HAP-1 (cell line): Measurements from ENCODE around the gene MT2A.
A peak's percentile ranks its signal among the peaks of the same experiment; 100 is the strongest.

Experiments used
- DNase-seq, 2 experiments: peaks; one replicate each; pipeline ENCODE4 v3.0.0-alpha.2; 2016 to 2020; ENCODE audit warnings: low spot score in 2 of 2
- H3K27me3 ChIP-seq: fragments of 250-450 bp; sonication (Bioruptor Pico); 2 replicates; pipeline ENCODE4 v1.5.1; 2020; ENCODE audit warnings: low read depth, mild to moderate bottlenecking, moderate library complexity
- H3K36me3 ChIP-seq: fragments of 250-450 bp; sonication (Bioruptor Pico); replicated peaks from 2 replicates; pipeline ENCODE4 v1.5.1; 2020; ENCODE audit warnings: mild to moderate bottlenecking
- H3K4me1 ChIP-seq: fragments of 250-450 bp; sonication (Bioruptor Pico); 2 replicates; pipeline ENCODE4 v1.5.1; 2020; ENCODE audit warnings: mild to moderate bottlenecking
- H3K4me3 ChIP-seq: fragments of 250-450 bp; sonication (Bioruptor Pico); 2 replicates; pipeline ENCODE4 v1.5.1; 2020; ENCODE audit warnings: mild to moderate bottlenecking, moderate library complexity
- H3K9me3 ChIP-seq: fragments of 250-450 bp; sonication (Bioruptor Pico); 2 replicates; pipeline ENCODE4 v1.5.1; 2020; ENCODE audit warnings: mild to moderate bottlenecking, moderate library complexity
- in situ Hi-C: fragments of 300-500 bp; cut with MboI; formaldehyde crosslinking; loops from 3 replicates; pipeline ENCODE4 v1.14.3; 2020; ENCODE audit warnings: low sequenced_read_pairs, inconsistent platforms, mixed read lengths

MT2A gene

DNA sequence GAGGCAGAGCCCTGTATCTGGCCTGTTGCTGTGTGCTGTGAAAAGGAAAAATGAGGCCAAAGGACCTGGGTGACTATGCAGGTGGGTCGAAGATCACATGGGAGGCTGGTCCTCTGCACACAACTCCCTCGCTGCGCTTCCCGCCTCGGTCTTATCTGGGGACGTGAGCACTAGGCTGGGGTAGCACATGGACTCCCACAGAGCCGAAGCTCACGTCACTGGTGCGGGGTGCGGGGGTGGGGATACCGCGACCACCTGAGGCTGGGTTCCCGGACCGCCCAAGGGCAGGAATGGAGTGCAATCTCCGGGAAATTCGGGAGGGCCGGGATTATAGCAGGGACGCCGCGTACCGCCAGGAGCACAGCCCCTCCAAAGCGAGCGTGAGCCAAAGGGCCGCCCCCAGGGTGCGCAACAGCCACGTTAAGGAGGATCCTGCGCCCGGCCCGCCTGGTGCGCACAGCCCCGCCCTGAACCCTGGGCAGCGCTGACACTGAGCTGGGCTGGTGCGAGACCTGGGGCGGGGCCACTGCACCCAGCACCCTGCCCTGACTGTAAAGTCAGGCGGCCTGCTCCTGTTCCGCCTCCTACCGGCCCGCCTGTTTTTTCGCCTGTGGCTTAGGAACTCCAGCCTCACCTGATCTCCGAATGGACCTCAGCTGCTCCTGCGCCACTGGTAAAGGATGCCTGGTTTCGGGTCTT lies 34.8 kb downstream of the MT2A start:
- Histone ChIP-seq H3K9me3 (no peaks in the 10 kb centered on the region), H3K4me3 (no peak overlapping the region), H3K27me3 (no peaks in the 10 kb centered on the region), H3K4me1 (no peaks in the 10 kb centered on the region), H3K36me3 (no peaks in the 10 kb centered on the region)
- in situ Hi-C loops: no loop called here
- DNase-seq: no peak

DNA sequence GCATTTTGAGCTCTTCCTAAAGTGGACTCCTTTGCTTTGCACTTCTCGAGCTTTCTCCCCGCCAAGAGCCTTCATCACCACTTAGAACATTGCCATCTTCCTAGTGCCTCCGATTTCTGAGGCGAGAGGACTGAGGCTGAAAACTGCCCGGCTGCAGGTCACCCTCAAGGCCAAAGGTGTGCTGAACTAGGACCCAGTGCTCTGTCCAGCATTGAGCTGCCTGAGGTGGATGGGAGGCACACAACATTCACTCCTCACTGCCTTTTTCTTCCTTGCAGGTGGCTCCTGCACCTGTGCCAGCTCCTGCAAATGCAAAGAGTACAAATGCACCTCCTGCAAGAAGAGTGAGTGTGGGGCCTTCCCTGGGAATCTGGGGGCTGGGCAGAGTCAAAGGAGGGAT lies 35.4 kb downstream of the MT2A start:
- Histone ChIP-seq H3K9me3 (no peaks in the 10 kb centered on the region), H3K27me3 (no peaks in the 10 kb centered on the region), H3K36me3 (no peaks in the 10 kb centered on the region), H3K4me3 (no peak overlapping the region), H3K4me1 (no peaks in the 10 kb centered on the region)
- in situ Hi-C loops: no loop called here
- DNase-seq: no peak

DNA sequence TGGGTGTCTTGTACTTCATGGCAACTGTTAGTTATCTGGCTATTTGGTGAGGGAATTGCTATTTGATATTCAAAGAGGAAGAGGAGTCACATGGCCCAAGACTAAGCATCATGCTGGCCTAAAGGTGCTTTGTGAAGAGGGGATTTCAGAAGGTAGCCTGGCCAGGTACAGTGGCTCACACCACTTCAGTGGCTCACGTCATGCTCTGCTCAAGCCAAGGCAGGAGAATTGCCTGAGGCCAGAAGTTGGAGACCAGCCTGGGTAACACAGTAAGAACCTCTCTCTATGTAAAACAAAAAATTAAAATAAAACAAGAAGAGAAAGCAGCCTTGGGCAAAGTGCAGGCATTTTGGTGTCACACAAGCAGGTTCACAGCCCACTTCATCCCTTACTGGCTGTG lies 36.9 kb downstream of the MT2A start:
- in situ Hi-C loops: no loop called here
- no peaks in the 10 kb centered on the region for H3K36me3 ChIP-seq
- no peak overlapping the region for H3K4me3 ChIP-seq
- peaks cover 14% of the 10 kb centered on the region for H3K4me1 ChIP-seq
- DNase-seq: no peak
- no peaks in the 10 kb centered on the region for H3K27me3 ChIP-seq
- no peaks in the 10 kb centered on the region for H3K9me3 ChIP-seq

DNA sequence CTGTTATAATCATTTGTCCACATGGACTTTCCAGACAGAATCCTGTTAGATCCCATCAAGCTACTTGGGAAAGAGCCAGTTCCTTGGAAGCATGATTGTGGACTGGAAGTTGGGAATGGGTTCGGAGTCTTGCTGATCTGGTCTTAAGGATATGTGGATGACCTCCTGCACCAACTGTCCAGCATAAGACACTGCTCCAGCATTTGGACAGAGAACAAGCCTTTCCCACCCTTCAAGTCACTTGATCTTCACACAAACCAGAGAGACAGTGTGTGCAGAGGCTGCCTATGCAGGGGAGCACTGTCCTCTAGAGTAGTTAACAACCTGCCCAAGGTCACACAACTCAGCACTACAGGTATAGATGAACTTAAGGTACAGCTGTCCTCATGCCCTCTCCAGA lies 37.5 kb downstream of the MT2A start:
- no peaks in the 10 kb centered on the region for H3K36me3 ChIP-seq
- no peak overlapping the region for H3K4me3 ChIP-seq
- H3K4me1 ChIP-seq: peaks cover 14% of the 10 kb centered on the region
- DNase-seq: no peak
- no peaks in the 10 kb centered on the region for H3K9me3 ChIP-seq
- H3K27me3 ChIP-seq: no peaks in the 10 kb centered on the region
- in situ Hi-C loops: no loop called here

DNA sequence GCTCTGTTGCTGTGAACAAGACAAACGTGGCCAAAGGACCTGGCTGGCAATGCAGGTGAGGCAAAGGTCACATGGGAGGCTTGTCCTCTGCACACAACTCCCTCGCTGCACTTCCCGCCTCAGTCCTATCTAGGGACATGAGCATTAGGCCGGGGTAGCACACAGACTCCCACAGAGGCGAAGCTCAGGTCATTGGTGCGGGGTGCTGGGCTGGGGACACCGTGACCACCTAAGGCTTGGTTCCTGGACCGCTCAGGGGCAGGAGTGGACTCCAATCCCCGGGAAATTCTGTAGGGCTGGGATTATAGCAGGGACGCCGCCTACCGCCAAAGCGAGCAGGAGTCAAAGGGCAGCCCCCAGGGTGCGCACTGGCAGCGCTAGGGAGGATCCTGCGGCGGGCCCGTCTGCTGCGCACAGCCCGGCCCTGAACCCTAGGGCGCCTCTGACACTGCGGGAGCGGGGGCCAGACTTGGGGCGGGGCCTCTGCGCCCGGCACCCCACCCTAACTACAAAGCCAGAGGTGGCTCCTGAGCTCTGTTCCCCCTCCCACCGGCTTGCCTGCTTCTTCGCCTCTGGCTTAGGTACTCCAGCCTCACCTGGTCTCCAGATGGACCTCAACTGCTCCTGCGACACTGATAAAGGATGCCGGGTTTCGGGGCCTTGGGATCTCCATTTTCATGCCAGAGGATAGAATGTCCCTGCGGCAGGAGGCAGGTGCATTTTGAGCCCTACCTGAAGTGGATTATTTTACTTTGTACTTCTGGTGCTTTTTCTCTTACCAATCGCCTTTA lies 39.5 kb downstream of the MT2A start:
- Histone ChIP-seq H3K4me3 (no peak overlapping the region), H3K9me3 (no peaks in the 10 kb centered on the region), H3K4me1 (peaks cover 14% of the 10 kb centered on the region), H3K27me3 (no peaks in the 10 kb centered on the region), H3K36me3 (no peaks in the 10 kb centered on the region)
- no peak for DNase-seq
- in situ Hi-C loops: no loop called here

DNA sequence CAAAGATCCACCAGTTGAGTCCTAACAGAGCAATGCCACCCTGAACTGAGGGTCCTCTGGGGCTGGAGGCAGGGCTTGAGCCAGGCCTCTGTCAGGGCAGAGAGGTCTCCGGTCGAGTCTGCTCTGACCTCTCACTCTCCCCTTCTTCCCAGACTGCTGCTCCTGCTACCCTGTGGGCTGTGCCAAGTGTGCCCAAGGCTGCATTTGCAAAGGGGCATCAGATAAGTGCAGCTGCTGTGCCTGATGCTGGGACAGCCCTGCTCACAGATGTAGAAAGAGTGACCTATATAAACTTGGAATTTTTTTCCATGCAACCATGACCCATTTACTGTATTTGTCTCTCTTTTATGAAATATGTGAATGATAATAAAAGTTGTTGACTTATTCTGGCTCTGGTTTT lies 40.9 kb downstream of the MT2A start:
- Histone ChIP-seq H3K27me3 (no peaks in the 10 kb centered on the region), H3K4me3 (no peak overlapping the region), H3K4me1 (peaks cover 14% of the 10 kb centered on the region), H3K36me3 (no peaks in the 10 kb centered on the region), H3K9me3 (no peaks in the 10 kb centered on the region)
- no peak for DNase-seq
- in situ Hi-C loops: no loop called here

DNA sequence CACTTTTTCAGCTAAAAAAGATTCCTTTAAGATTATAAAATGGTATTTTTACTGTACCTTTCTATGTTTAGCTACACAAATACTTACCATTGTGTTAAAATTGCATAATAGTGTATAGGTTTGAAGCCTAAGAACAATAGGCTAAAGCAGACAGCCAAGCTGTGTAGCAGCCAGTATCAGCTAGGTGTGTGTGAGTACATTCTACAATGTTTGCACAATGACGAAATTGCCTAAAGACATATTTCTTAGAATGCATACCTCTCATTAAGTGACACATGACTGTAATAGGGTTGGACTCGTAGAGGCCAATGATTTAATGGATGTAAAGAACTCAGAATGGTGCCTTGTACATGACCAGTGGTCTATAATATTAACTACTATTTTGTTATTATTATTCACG lies 41.4 kb downstream of the MT2A start:
- in situ Hi-C loops: no loop called here
- no peak overlapping the region for H3K4me3 ChIP-seq
- H3K27me3 ChIP-seq: no peaks in the 10 kb centered on the region
- H3K4me1 ChIP-seq: peaks cover 14% of the 10 kb centered on the region
- H3K36me3 ChIP-seq: no peaks in the 10 kb centered on the region
- DNase-seq: peak in 1 of 2 experiments; percentile 25
- no peaks in the 10 kb centered on the region for H3K9me3 ChIP-seq

DNA sequence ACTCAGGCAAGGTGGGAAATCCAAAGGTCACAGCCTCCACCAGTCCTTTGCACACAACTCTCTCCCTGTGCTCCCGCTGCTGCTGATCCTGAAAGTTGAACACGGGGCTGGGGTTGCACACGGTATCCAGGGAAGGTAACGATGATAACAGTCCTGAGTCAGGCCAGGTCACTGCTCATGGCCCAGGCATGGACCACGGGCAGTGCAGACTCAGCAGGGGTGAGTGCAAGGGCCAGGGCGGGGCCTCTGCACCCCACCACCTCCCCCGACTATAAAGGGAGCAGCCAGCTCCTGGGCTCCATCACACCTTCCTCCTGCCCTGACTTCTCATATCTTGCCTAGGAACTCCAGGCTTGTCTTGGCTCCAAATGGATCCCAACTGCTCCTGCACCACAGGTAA lies 43.2 kb downstream of the MT2A start, which contains the start of gene MT1B:
Gene MT1B, plus strand, starts transcription at position 301 of the 400 bp plus-strand sequence. Its CDS starts 68 bp downstream, at position 369.
- no peak for DNase-seq
- in situ Hi-C loops: no loop called here
- H3K4me1 ChIP-seq: peaks cover 14% of the 10 kb centered on the region
- no peaks in the 10 kb centered on the region for H3K9me3 ChIP-seq
- no peaks in the 10 kb centered on the region for H3K36me3 ChIP-seq
- no peaks in the 10 kb centered on the region for H3K27me3 ChIP-seq
- no peak within 1 kb of the TSS for H3K4me3 ChIP-seq

DNA sequence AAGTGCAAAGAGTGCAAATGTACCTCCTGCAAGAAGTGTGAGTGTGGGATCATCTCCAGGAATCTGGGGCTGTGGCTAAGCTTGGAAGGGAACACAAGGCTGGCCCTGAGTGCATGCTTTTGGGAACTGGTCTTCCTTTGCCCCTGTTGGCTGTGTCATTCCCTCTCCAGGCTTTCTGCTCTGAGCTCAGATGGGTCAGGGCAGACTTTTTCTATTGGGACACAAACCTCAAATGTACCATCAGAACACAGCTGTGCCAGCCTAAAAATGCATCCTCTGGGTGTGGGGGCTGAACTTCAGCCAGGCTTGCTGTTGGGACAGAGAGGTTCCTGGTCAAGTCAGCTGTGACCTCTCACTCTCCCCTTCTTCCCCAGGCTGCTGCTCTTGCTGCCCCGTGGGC lies 44.2 kb downstream of the MT2A start:
- H3K36me3 ChIP-seq: no peaks in the 10 kb centered on the region
- H3K4me1 ChIP-seq: peaks cover 17% of the 10 kb centered on the region
- no peaks in the 10 kb centered on the region for H3K9me3 ChIP-seq
- DNase-seq: no peak
- in situ Hi-C loops: no loop called here
- no peak overlapping the region for H3K4me3 ChIP-seq
- H3K27me3 ChIP-seq: no peaks in the 10 kb centered on the region

DNA sequence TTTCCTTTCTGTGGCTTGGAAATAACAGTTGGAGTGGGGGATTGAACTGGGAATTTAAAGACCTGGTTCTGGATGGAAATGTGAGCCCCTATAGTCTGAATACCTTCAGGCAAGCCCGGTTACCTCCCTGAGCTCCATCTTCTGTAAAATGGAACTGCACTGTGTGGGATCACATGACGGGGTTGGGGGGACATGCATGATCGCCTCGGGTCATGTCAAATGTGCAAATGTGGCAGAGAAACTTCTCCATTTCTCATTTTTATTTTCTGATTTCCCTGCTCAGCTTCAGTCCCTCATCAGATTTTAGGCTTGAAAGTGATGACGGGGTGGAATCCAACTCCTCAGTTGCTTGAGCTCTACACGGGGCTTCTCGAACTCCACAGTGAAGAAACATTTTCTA lies 44.8 kb downstream of the MT2A start:
- Histone ChIP-seq H3K27me3 (no peaks in the 10 kb centered on the region), H3K9me3 (no peaks in the 10 kb centered on the region), H3K4me3 (no peak overlapping the region), H3K36me3 (no peaks in the 10 kb centered on the region), H3K4me1 (peaks cover 17% of the 10 kb centered on the region)
- in situ Hi-C loops: no loop called here
- DNase-seq: no peak

DNA sequence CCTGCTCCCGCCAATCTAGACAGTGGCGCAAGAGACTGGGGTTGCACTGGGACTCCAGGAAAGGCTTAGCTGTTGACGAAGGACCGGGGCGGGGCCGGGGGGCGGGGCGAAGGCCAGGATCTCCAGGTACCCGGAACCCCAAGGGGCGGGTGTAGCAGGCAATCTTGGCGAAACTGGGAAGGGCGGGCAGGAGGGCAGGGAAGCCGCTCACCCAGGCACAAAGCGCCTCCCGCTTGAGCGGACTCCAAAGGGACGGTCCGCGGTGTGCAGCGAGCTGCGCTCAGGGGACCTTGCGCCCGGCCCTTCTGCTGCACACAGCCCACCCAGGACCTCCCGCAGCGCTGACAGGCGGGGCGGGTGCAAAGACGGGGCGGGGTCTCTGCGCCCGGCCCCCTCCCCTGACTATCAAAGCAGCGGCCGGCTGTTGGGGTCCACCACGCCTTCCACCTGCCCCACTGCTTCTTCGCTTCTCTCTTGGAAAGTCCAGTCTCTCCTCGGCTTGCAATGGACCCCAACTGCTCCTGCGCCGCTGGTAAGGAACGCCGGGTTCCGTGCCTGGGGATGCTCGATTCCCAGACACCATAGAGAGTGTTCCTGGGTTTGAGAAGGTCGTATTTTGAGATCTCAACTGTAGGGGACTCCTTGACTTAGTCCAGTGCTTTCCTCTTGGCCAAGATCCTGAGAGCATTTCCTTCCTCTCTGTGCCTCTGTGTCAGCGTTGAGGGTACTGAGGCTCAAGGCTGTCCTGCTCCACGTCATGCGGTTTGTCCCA lies 49.4 kb downstream of the MT2A start, which contains the start of gene MT1F:
Gene MT1F, plus strand, starts transcription at position 405 of the 772 bp plus-strand sequence. Its CDS starts 100 bp downstream, at position 505.
- peak; percentile 81 to 95 for DNase-seq
- Histone ChIP-seq H3K4me1 (peaks cover 3% of the 10 kb centered on the region; the same call in 1 of the 2 replicates), H3K36me3 (no peaks in the 10 kb centered on the region), H3K4me3 (peak within 1 kb of the TSS; percentile 49), H3K27me3 (no peaks in the 10 kb centered on the region), H3K9me3 (no peaks in the 10 kb centered on the region)
- in situ Hi-C loops: no loop called here

DNA sequence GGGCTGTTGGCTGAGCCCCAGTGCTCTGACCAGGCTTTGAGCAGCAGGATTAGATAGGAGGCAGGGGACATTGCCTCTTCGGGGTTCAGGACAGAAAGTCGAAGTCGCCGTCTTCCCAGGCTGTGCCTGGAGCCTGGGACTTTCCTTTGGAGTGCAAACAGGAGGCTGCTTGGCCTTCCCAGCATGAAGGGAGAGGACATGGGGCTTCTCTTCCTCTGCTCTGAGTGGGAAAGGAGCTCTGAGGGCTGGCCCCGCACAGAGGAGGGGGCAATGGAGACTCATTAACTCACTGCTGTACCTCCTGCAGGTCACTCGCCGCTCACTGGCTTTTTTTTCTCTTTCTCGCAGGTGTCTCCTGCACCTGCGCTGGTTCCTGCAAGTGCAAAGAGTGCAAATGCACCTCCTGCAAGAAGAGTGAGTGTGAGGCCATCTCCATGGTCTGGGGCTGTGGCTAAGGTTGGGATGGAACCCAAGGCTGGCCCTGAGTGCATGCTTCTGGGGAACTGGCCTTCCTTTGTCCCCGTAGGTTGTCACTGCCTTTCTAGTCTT lies 50.0 kb downstream of the MT2A start:
- Histone ChIP-seq H3K27me3 (no peaks in the 10 kb centered on the region), H3K36me3 (no peaks in the 10 kb centered on the region), H3K4me1 (peaks cover 3% of the 10 kb centered on the region; the same call in 1 of the 2 replicates), H3K4me3 (peak overlapping the region; percentile 49), H3K9me3 (no peaks in the 10 kb centered on the region)
- DNase-seq: no peak
- in situ Hi-C loops: no loop called here
